Loucy (cell line): ENCODE data around the gene APBB2.

Source experiments
- H2AFZ ChIP-seq: fragments of 200-600 bp; sonication (generic); 2 replicates; pipeline ENCODE4 v1.6.0; 2016; ENCODE audit warnings: antibody characterized with exemption, mild to moderate bottlenecking, low read length, moderate library complexity
- H3F3A ChIP-seq: fragments of 200-600 bp; 2 replicates; pipeline ENCODE4 v1.6.0; 2016; ENCODE audit warnings: antibody characterized with exemption, low read depth, mild to moderate bottlenecking
- H3K27me3 ChIP-seq: fragments of 200-600 bp; sonication (generic); 2 replicates; pipeline ENCODE4 v1.6.1; 2014; ENCODE audit warnings: low read length, mild to moderate bottlenecking; ENCODE audit not compliant: insufficient read depth, poor library complexity, severe bottlenecking
- H3K36me3 ChIP-seq: fragments of 200-600 bp; sonication (generic); 2 replicates; pipeline ENCODE4 v1.6.1; 2016; ENCODE audit warnings: low read length; ENCODE audit not compliant: insufficient read depth
- H3K4me1 ChIP-seq: fragments of 200-600 bp; sonication (generic); 2 replicates; pipeline ENCODE4 v1.5.1; 2014; ENCODE audit warnings: low read length, mild to moderate bottlenecking; ENCODE audit not compliant: insufficient read depth, poor library complexity, severe bottlenecking
- H3K4me2 ChIP-seq: fragments of 200-600 bp; sonication (generic); 2 replicates; pipeline ENCODE4 v1.6.0; 2014; ENCODE audit warnings: antibody characterized with exemption, low read length, low read depth, mild to moderate bottlenecking; ENCODE audit not compliant: poor library complexity, severe bottlenecking
- H3K4me3 ChIP-seq: fragments of 200-600 bp; sonication (generic); 2 replicates; pipeline ENCODE4 v1.5.1; 2014; ENCODE audit warnings: low read length, mild to moderate bottlenecking, mixed read lengths; ENCODE audit not compliant: poor library complexity, severe bottlenecking
- H3K79me2 ChIP-seq: fragments of 200-600 bp; sonication (generic); 2 replicates; pipeline ENCODE4 v1.6.1; 2014; ENCODE audit warnings: low read length; ENCODE audit not compliant: insufficient read depth
- H3K9ac ChIP-seq: fragments of 200-600 bp; sonication (generic); 2 replicates; pipeline ENCODE4 v1.6.0; 2014; ENCODE audit warnings: mild to moderate bottlenecking, low read depth, low read length, moderate library complexity; ENCODE audit not compliant: poor library complexity, severe bottlenecking
- H3K9me2 ChIP-seq: fragments of 200-600 bp; sonication (generic); replicated peaks from 2 replicates; pipeline ENCODE4 v1.6.1; 2016; ENCODE audit warnings: low read depth, low read length, mixed read lengths
- H3K9me3 ChIP-seq: fragments of 200-600 bp; sonication (generic); 2 replicates; pipeline ENCODE4 v1.6.1; 2014; ENCODE audit warnings: mild to moderate bottlenecking, antibody characterized with exemption, low read length, low read depth; ENCODE audit not compliant: insufficient read depth
- H4K20me1 ChIP-seq: fragments of 200-600 bp; sonication (generic); 2 replicates; pipeline ENCODE4 v1.6.0; 2014; ENCODE audit warnings: antibody characterized with exemption, low read length, mild to moderate bottlenecking; ENCODE audit not compliant: insufficient read depth, poor library complexity, severe bottlenecking
- CTCF ChIP-seq: fragments of 200-600 bp; sonication (generic); conservative IDR thresholded peaks from 2 replicates; pipeline ENCODE4 v1.5.1; 2014; ENCODE audit warnings: mild to moderate bottlenecking, antibody characterized with exemption, low read length
- EZH2phosphoT487 ChIP-seq: fragments of 200-600 bp; IDR thresholded peaks from 2 replicates; pipeline ENCODE4 v1.6.1; 2018; ENCODE audit warnings: antibody characterized with exemption, mild to moderate bottlenecking, moderate library complexity, borderline replicate concordance

APBB2 gene

GRCh38 chr4:41012293-41012692 lies 202.0 kb downstream of the APBB2 start:
- Histone ChIP-seq H3K4me1 (no peaks in the 10 kb centered on the region), H2AFZ (no peak overlapping the region; the same call in 1 of the 2 replicates), H3K9me3 (no peaks in the 10 kb centered on the region), H3K9me2 (no peaks in the 10 kb centered on the region), H3K79me2 (no peaks in the 10 kb centered on the region), H3K27me3 (no peaks in the 10 kb centered on the region), H3K4me2 (no peak overlapping the region), H3K36me3 (no peaks in the 10 kb centered on the region), H4K20me1 (no peaks in the 10 kb centered on the region), H3K4me3 (no peak overlapping the region), H3K9ac (no peak overlapping the region), H3F3A (no peaks in the 10 kb centered on the region)
- TF ChIP-seq CTCF (no peak), EZH2phosphoT487 (no peak)

GRCh38 chr4:41009411-41009810 lies 204.9 kb downstream of the APBB2 start:
- H4K20me1 ChIP-seq: no peaks in the 10 kb centered on the region
- H3K27me3 ChIP-seq: no peaks in the 10 kb centered on the region

GRCh38 chr4:41006141-41006540 lies 208.2 kb downstream of the APBB2 start:
- H3K4me2 ChIP-seq: no peak overlapping the region
- H3K79me2 ChIP-seq: no peaks in the 10 kb centered on the region
- no peaks in the 10 kb centered on the region for H3K9me3 ChIP-seq
- no peaks in the 10 kb centered on the region for H3K4me1 ChIP-seq
- no peak overlapping the region for H2AFZ ChIP-seq
- H3F3A ChIP-seq: no peaks in the 10 kb centered on the region
- TF ChIP-seq CTCF: no peak
- TF ChIP-seq EZH2phosphoT487: no peak
- no peaks in the 10 kb centered on the region for H3K36me3 ChIP-seq
- no peaks in the 10 kb centered on the region for H3K9me2 ChIP-seq
- H3K9ac ChIP-seq: no peak overlapping the region
- no peaks in the 10 kb centered on the region for H3K27me3 ChIP-seq
- no peak overlapping the region for H3K4me3 ChIP-seq
- no peaks in the 10 kb centered on the region for H4K20me1 ChIP-seq

More at GRCh38 chr4:41009411-41009810, 204.9 kb downstream of the APBB2 start:
- TF ChIP-seq CTCF (no peak), EZH2phosphoT487 (no peak)
- H3K79me2 ChIP-seq: no peaks in the 10 kb centered on the region
- no peaks in the 10 kb centered on the region for H3F3A ChIP-seq
- H3K9me3 ChIP-seq: no peaks in the 10 kb centered on the region
- no peak overlapping the region for H3K9ac ChIP-seq
- H3K4me1 ChIP-seq: no peaks in the 10 kb centered on the region
- H3K36me3 ChIP-seq: no peaks in the 10 kb centered on the region
- H3K4me2 ChIP-seq: no peak overlapping the region
- no peak overlapping the region for H2AFZ ChIP-seq
- no peaks in the 10 kb centered on the region for H3K9me2 ChIP-seq
- H3K4me3 ChIP-seq: no peak overlapping the region
